ENCODE results near the gene PNLIPRP2.

- TF ChIP-seq EZH2 (IDR thresholded peaks at IDR 0.05; ENCODE audit: insufficient read depth, poor library complexity, severe bottlenecking) (no peak), EZH2phosphoT487 (IDR thresholded peaks at IDR 0.05; ENCODE audit: insufficient read depth, low read depth) (no peak)
Measured at GRCh38 chr10:116631871-116632295, 11.1 kb downstream of the PNLIPRP2 start.

Data from GM23248 (cell line).